Smooth muscle cell of the coronary artery (primary cell): ENCODE data around the gene GPATCH2L. TPM values are rescaled to one million over a fixed set of nuclear protein-coding genes. Genes with fewer than 3 reads are reported as not detected.

Source experiments
- total RNA-seq: library from RNA; depleted of rRNA; stranded (reverse); fragments of >200 nt; gene quantifications from 2 replicates; pipeline ENCODE4 v1.2.3, GENCODE V29; 2014; ENCODE audit warnings: low replicate concordance

GPATCH2L gene
- total RNA-seq, result 53.1 and 73.5 TPM in 2 replicates

DNA sequence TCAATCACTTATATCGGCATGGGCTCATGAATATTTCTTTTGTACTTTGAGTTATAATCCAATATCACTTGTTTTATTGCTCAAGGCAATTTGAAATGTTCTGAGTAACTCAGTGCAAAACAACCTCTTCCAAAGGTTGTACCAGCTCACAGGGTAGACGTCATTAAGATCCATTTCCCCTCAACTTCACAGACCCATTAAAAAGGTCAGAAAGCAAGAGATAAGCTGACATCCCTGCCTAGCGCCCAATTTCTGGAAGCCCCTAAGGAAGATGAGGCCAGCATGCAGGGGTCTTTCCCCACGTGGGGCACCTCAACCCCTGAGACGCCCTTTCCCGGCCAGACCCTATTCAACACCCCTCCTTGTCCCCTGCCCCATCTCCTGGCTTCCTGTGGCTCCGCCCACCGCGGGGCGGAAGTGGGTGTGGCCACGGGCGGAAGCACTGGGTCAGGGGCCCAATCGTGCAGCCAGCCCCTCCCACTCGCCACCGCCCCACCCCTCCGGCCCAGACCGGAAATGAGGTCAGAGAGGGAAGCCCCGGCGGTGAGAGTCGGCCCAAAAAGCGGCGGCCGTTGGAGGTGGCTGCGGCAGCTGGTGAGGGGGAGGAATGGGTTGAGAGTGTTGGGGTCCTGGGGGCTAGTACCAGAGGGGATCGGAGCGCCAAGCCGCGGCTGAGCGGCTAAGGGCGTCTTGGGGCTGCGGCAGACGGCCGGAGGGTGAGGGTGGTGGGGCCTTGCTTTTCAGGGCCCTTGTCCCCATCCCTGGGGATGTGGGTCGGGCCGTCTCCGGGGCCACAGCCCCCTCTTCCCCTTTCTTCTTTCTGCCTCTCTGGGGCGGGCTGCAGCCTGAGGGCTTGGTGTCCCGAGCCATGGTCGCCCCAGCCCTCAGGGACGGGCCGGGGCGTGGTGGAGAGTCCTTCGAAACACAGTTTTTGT, at the start of gene GPATCH2L:
Gene GPATCH2L, plus strand, starts transcription at position 525 of the 935 bp plus-strand sequence. CDS start 2,442 bp downstream, outside the sequence.

Other genes with a start within 250 kb of the GPATCH2L start
- gene TGFB3, start 169.9 kb upstream of the GPATCH2L start, total RNA-seq, result 3.6 and 11.0 TPM in 2 replicates
- 20.9 and 36.2 TPM in 2 replicates for gene IFT43, start 166.2 kb upstream of the GPATCH2L start, total RNA-seq
- gene ESRRB, start 224.2 kb downstream of the GPATCH2L start, total RNA-seq, result not detected in 2 replicates